Kidney tubule cell (primary cell): Measurements from ENCODE around the gene VPS13C.
A peak's percentile ranks its signal among the peaks of the same experiment; 100 is the strongest.

ENCODE experiments used
- DNase-seq: peaks from one replicate; pipeline ENCODE4 v3.0.0-alpha.2; 2018; ENCODE audit warnings: low spot score

VPS13C gene, protein sequence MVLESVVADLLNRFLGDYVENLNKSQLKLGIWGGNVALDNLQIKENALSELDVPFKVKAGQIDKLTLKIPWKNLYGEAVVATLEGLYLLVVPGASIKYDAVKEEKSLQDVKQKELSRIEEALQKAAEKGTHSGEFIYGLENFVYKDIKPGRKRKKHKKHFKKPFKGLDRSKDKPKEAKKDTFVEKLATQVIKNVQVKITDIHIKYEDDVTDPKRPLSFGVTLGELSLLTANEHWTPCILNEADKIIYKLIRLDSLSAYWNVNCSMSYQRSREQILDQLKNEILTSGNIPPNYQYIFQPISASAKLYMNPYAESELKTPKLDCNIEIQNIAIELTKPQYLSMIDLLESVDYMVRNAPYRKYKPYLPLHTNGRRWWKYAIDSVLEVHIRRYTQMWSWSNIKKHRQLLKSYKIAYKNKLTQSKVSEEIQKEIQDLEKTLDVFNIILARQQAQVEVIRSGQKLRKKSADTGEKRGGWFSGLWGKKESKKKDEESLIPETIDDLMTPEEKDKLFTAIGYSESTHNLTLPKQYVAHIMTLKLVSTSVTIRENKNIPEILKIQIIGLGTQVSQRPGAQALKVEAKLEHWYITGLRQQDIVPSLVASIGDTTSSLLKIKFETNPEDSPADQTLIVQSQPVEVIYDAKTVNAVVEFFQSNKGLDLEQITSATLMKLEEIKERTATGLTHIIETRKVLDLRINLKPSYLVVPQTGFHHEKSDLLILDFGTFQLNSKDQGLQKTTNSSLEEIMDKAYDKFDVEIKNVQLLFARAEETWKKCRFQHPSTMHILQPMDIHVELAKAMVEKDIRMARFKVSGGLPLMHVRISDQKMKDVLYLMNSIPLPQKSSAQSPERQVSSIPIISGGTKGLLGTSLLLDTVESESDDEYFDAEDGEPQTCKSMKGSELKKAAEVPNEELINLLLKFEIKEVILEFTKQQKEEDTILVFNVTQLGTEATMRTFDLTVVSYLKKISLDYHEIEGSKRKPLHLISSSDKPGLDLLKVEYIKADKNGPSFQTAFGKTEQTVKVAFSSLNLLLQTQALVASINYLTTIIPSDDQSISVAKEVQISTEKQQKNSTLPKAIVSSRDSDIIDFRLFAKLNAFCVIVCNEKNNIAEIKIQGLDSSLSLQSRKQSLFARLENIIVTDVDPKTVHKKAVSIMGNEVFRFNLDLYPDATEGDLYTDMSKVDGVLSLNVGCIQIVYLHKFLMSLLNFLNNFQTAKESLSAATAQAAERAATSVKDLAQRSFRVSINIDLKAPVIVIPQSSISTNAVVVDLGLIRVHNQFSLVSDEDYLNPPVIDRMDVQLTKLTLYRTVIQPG (N-terminal part only)

DNA sequence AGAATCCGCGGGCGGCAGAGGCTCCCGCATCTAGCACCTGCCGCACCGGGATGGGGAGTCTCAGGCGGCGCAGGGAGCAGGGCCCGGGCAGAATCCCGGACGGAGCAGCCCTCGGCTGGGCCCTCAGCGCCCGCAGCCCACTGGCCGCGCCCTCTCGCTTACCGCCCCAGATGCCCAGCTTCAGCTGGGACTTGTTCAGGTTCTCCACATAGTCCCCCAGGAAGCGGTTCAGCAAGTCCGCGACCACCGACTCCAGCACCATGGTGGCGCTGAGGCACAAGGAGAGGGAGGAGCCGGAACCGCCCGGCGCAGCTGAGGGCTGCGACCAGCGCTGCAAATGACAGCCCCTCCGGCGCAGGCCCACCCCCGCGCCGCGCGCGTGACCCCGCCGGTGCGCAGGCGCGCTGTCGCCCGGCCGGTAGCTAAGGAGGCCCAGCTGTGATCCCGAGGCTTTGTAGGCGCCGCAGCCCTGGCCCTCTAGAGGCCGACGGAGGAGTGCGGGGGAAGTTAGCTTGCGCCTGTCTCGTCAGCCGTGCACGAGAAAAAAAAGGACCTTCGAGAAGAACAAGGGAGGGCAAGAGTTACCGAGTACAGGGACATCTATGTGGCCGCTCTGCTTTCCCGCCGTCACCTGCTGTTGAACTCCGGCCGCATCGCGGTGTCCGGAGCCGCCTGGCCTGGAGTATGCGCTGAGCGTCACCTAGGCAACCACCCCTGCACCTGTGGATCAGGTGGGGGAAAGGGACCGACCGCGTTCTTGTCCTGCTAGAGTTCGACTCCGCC, at the start of gene VPS13C:
Gene VPS13C, minus strand, starts transcription at position 335 of the 783 bp plus-strand sequence. Its CDS starts 73 bp downstream, at position 262.
- peak; percentile 96 for DNase-seq

GRCh38 chr15:62109437-62109836, 49.2 kb upstream of the VPS13C start:
- no peak for DNase-seq

DNA sequence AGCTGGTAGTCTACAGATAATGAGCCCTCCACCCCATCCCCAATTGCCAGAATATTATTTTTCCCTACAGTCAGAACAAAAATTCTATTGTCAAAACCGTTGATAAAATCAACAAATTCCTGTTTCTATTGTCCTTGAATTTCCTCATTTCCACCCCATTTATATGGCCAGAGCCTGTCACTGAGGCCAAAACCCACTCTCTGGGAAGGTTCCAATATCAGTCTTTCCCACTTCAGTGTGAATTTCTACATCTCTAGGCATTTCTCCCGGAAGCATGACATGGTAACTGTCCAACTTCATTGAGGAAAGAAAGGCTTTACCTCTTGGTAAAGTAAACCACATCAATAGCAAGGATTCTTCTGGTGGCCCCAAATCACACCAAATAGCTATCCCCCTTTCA, 48.2 kb upstream of the VPS13C start:
- DNase-seq = no peak

DNA sequence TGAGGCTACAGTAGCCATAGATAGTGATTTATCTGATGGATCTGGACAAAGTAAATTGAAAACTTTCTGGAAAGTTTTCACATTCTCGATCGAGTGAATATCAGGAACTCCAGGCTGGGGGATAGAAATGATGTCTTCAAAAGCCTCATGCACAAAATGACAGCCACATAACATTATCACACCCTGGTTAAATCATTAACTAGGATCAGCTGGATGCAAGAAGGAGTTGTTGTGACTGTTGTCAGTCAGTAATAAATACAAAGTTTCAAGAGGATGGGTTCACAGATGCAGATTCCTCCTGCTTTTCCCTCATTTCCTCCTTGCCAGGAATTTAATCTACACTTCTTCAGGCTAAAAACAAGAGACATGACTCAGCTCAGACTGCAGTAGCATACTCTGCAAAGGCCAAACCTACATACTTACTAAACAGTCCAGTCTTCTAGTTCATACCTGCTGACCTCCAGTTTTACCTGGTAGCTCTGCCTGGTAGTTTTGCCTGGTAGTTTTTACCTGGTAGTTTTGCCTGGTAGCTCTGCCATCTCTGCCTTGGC, 47.4 kb upstream of the VPS13C start:
- peak; percentile 53 for DNase-seq

GRCh38 chr15:62106096-62106495, 45.8 kb upstream of the VPS13C start:
- DNase-seq = no peak

DNA sequence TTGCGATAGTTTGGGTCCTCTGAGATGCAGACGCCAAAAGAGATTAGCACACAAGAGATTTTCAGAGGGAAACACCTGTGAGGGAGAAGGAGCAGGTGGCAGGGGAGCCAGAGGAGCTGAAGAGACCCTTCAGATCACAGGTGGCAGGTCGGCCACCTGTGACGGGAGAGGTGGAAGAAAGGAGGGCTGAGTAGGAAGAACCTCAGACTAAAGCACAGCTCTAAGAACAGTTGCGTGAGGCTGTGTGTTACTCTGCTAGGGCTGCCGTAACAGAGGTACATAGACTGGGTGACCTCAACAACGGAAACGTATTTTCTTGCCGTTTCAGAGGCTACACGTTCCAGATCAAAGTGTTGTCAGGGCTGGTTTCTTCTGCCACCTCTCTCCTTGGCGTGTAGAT, 45.0 kb upstream of the VPS13C start:
- DNase-seq = no peak

- no peak for DNase-seq
These were observed 44.6 kb upstream of the VPS13C start for GRCh38 chr15:62104846-62105245.

DNA sequence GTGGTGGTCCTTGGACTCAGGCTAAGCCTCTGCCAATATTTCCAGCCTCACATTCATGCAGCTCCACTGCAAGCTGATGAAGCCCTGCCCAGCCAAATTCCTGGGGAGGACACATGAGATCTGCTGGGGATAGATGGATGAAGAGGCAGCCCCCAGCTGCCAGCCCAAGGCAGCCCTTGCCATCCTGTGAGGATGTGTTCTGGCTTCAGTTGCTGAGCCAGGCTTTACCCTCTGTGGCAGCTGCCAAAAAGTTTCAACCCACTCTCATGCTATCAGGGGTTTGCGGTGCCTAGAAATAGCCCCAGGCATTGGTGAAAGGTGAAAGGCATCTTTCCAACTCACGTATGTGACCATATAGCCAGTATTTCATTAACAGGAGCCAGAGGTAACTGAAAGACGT, 44.2 kb upstream of the VPS13C start:
- no peak for DNase-seq

- DNase-seq = no peak
These were observed 43.2 kb upstream of the VPS13C start for GRCh38 chr15:62103431-62103830.

DNA sequence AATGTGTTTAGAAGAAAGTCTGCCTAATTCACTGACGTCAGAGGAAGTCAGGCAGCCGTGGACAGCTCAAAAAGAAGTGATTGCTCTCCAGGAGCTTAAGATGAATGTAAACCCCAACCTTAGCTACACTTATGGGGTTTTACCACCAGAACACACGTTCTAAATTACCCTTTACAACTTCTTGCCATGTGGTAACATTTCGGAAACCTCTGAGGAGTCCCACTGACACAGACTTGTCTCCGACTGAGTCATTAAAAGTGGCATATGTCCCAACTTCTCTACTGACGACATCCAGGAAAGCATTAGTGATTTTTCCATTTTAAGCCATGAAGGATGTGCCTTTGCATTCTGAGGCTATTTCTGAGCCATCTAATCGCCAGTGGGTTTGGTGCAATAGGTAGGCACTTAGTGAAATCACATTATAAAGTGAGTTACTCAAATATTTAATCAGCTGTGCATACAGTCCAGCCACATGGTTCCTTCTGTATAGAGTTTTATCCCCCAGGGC, 38.9 kb upstream of the VPS13C start:
- DNase-seq = no peak

DNA sequence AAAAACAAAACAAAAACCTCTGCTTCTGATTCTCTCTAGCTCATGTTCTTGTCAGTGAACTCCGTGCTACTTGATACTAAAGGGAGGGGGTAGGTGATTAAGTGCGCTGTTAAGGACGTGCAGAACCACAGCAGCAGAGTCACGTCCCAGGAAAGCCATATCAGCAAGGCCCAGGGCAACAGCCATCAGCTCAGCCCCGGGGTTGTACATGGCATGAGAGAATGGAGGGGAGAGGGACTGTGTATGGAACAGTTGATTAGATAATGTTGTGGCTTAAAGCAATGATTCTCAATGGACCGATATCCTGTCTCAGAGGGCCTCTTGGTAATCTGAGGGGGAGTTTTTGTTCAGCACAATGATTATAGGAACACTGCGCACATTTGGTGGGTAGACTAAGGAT, 34.1 kb upstream of the VPS13C start:
- no peak for DNase-seq

- no peak for DNase-seq
These were observed 33.6 kb upstream of the VPS13C start for GRCh38 chr15:62093809-62094208.

- DNase-seq = no peak
These were observed 30.7 kb upstream of the VPS13C start for GRCh38 chr15:62090988-62091387.

- DNase-seq = peak; percentile 65
These were observed 29.4 kb upstream of the VPS13C start for GRCh38 chr15:62089616-62090015.

DNA sequence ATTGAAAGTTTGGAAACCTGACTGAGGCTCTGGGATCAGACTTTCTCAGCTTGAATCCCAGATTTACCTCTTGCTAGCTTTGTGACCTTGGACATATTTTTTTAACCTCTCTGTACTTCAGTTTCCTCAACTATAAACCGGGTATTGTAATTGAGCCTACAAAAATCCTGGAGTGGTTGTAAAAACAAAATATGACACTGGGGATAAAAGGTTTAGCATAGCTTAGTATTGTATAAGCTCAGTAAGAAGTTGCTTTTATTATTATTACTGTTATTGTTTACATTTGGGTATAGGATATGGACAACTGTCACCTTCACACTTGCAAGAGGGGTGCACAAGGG, 28.1 kb upstream of the VPS13C start:
- no peak for DNase-seq

DNA sequence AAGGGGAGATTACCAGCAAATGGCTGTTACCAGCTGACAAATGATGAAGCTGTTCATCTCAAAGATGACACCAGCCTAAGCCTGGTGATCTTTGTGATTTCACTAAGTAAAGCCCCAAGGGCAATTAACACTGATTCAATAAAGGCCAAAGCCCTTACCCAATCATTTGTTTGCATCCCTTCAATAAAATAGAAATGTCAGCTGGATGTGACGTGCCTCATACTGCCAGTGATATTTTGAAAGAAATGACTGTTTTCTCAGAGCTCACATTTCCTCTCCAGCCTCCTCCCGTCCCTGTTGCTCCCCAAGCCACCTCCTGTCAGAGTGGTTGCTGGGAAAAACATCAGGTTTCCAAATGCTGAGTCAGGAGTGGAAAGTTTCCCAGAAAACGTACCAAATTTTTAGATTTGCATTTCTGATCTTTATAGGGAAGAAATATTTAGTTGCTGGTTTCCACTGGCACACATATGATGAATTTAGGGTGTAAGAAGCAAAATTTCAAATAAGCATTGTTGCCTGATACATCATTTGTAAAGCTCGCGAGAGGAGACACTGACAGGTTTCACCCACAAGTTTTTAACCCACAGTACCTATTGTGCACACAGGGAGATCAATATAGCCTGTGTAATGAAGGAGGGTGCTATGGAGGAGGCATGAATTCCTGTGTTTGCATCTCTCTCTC, 27.6 kb upstream of the VPS13C start:
- DNase-seq = no peak

DNA sequence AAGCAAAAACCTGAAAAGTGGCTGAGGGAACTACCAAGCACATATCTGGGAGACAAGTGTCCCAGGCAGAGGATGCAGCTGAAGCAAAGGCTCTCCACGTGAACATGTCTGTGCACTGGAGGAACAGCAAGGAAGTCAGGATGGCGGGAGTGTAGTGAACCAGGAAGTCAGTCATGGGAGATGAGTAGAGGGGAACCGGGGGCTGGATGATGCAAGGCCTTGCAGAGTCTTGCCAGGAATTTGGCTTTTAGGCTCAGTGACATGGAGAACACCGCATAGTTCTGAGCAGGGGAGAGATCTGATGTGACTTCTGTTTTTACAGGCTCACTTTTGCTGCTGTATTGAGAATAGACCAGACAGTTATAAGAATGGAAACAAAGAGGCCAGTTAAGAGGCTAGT, 25.5 kb upstream of the VPS13C start:
- peak; percentile 46 for DNase-seq

- DNase-seq = no peak
These were observed 23.2 kb upstream of the VPS13C start for GRCh38 chr15:62083194-62084154.

DNA sequence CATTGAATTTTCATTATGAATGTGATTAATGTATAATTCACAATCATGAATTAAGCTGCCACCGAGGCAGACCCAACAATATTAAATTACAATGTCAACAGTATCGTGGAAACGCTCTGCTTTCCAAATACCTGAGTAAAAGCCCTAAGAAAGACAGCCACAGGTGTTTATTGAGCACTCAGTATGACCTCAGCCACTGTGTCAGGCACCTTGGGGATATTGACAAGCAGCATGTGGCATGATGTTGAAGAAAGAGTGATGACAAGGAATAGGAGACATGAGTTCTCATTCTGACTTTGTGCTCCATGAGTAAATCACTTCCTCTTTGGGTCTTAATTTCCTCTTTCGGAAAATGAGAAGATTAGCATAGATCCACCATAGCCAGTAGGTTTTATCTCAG, 19.3 kb upstream of the VPS13C start:
- DNase-seq = no peak
